CD4-positive, alpha-beta T cell treated with Interleukin-4 for 4 hours (primary cell): ENCODE data around the gene MRLN.

Source experiments
- DNase-seq: peaks from one replicate; pipeline ENCODE4 v3.0.0-alpha.2; 2020

The MRLN gene

GRCh38 chr10:59702347-59702746 is 50.9 kb downstream of the MRLN start:
- DNase-seq: no peak

DNA sequence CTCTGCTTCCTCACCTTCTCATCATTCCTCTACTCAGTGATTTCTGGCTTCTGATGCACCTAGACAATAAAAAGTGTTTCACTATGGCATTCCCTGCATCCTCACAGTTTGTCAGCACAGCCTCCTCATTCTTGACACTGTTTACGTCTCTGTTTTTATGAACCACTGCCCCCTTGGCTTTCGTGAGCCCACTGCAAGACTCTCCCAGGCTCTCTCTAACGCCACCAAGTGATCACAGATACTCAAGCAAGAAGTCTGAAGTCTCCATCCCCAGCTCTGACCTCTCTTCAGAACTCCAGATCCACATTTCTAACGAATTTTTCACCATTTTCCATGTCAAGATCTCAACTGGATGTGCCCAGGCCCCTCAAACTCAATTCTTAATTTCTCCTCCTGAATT is 52.5 kb downstream of the MRLN start:
- no peak for DNase-seq

DNA sequence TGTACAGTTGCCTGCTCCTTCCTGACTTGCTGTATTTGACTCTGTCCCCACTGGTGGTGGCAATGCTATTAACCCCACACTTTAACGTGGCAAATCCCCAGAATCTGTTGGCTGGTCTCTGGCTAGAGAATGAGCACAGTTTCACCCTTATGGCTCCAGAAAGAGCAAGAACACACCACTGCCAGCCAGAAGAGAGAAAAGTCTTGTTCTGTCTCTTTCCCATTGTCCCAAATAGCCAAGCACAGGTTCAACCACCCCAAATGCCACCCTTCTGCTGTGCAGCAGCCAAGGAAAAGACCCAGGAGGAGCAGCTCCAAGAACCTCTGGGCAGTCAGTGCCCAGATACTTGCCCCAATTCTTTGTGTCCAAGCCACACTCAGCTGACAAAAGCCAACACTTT is 54.9 kb downstream of the MRLN start:
- no peak for DNase-seq

DNA sequence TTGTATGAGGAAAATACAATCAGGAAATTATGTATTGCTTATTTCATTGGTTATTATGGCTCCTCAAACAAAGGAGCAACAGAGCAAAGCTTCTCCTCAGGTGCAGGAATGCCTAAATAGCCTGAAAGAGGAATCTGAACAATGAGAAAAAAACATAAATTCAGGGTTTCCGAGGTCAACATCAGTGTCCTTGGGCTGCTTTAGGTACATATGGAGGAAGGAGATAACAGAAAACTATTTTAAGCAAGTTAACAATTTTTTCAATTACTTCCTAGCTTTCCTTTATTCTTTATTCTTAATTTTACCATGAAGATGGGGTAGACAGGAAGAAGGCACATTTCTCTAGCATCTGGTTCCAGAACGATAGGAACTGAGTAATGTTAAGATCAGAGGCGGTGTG is 57.6 kb downstream of the MRLN start:
- DNase-seq: no peak

DNA sequence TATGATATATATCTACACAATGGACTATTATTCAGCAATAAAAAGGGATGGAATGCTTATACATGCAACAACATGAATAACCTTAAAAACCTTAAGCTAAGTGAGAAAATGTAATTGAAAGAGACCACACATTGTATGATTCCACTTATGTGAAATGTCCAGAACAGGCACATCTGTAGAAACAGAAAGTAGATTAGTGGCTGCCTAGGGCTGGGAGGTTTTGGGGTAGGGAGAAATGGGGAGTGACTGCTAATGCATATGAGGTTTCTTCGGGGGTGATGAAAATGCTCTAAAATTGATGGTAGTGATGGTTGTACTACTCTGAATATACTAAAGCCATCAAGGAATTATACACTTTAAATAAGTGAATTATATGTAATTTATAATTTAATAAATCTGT is 58.3 kb downstream of the MRLN start:
- no peak for DNase-seq

- DNase-seq: no peak
Observed at GRCh38 chr10:59692113-59692512, 61.1 kb downstream of the MRLN start.

GRCh38 chr10:59688921-59689351 is 64.3 kb downstream of the MRLN start:
- DNase-seq: no peak

DNA sequence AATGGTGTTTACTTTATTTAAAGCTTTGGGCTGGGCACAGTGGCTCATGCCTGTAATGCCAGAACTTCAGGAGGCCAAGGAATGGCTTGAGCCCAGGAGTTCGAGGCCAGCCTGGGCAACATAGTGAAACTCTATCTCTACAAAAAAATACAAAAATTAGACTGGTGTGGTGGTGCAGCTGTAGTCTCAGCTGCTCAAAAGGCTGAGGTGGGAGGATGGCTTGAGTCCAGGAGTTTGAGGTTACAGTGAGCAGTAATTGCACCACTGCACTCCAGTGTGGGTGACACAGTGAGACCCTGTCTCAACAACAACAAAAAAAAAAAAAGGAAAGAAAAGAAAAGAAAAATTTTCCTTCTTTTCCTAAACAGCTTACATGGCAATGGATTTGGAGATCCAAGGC is 65.6 kb downstream of the MRLN start:
- DNase-seq: no peak
